ENCODE data around the gene ATP1B3. TPM values are rescaled to one million over a fixed set of nuclear protein-coding genes. Genes with fewer than 3 reads are reported as not detected.

Gene ATP1B3
- total and polyA plus RNA-seq, 9 of the 15 experiments (the other 6 are each of a cell fraction or from before 2014, with no cell fraction given) = 48.3 to 202 (median 123) TPM

- TF ChIP-seq CHD7 (IDR thresholded peaks at IDR 0.05; ENCODE audit: low read depth, low read length) (no peak), RAD21 (CRISPR knock-in tag; conservative IDR thresholded peaks at IDR 0.05 in 1 of 2, IDR thresholded peaks at IDR 0.05 in 1 of 2) (peak; percentile 83 to 84), CHAMP1 (IDR thresholded peaks at IDR 0.05) (no peak), ZBED1 (IDR thresholded peaks at IDR 0.05) (no peak), BCL6 (CRISPR knock-in tag; IDR thresholded peaks at IDR 0.05) (no peak), NR4A1 (CRISPR knock-in tag; IDR thresholded peaks at IDR 0.05) (no peak), NR4A1 (tag; IDR thresholded peaks at IDR 0.05) (no peak), ZNF445 (CRISPR knock-in tag; IDR thresholded peaks at IDR 0.05; ENCODE audit: low read depth) (no peak), GABPA (tag; conservative IDR thresholded peaks at IDR 0.05; ENCODE audit: low read depth) (no peak; the same call in 1 of the 2 replicates), HES1 (IDR thresholded peaks at IDR 0.05; ENCODE audit: low read depth) (no peak), NR3C1 (CRISPR knock-in tag; IDR thresholded peaks at IDR 0.05) (no peak)
These were observed 1.0 kb upstream of the ATP1B3 start (continued) for GRCh38 chr3:141875374-141875892.
